NT2/D1 (cell line): ENCODE data around the gene PRKG1.

Experiments
- SUZ12 ChIP-seq: IDR thresholded peaks from 2 replicates; pipeline ENCODE4 v1.6.1; 2011; ENCODE audit not compliant: insufficient read length, insufficient read depth; ENCODE audit errors: extremely low read depth
- YY1 ChIP-seq: IDR thresholded peaks from 2 replicates; pipeline ENCODE4 v1.6.1; 2011; ENCODE audit not compliant: insufficient read length, insufficient read depth
- ZNF274 ChIP-seq: IDR thresholded peaks from 2 replicates; pipeline ENCODE4 v1.6.1; 2011; ENCODE audit warnings: mild to moderate bottlenecking, low read depth, low read length

DNA sequence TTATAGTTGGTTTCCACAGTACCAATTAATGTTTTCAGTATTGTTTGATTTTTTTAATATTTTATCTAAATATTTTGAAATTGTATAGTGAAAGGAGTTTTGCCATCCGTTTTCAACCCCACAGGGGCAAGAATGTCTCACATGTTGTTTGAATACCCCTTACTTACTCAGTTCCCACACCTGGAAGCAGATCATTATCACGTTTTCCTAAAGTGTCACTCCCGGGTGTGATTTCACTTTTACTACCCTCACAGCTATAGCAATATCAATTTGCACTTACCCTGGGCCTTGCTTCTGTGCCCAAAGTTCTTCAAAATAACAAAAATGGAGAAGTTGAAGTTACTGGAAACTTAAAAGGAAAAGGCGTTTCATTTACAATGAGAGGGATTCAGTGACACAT lies 397.0 kb downstream of the PRKG1 start:
- TF ChIP-seq YY1 (no peak), ZNF274 (no peak), SUZ12 (no peak)
